Ovary (tissue), 9 donors: ENCODE results near the gene TMC2. TPM values are rescaled to one million over a fixed set of nuclear protein-coding genes. Genes with fewer than 3 reads are reported as not detected.

Source experiments
- DNase-seq, 5 donors: peaks; one replicate each; pipeline ENCODE4 v3.0.0-alpha.2; 2019 to 2020
- H3K27ac ChIP-seq, 2 donors: fragments of 200-600 bp; one replicate each; pipeline versions ENCODE4 v1.5.1 to v1.8.0; 2019 to 2022
- H3K27me3 ChIP-seq: fragments of 200-600 bp; one replicate; pipeline ENCODE4 v1.8.0; 2022
- H3K36me3 ChIP-seq: fragments of 200-600 bp; sonication (generic); one replicate; pipeline ENCODE4 v1.5.1; 2019
- H3K4me1 ChIP-seq: one replicate; pipeline ENCODE4 v1.8.1; 2013; ENCODE audit warnings: mild to moderate bottlenecking, moderate library complexity; ENCODE audit not compliant: insufficient read depth
- H3K4me3 ChIP-seq: fragments of 200-600 bp; sonication (generic); one replicate; pipeline ENCODE4 v1.5.1; 2017
- H3K9me3 ChIP-seq, 2 donors: fragments of 200-600 bp in 1 of 2; sonication (generic) in 1 of 2; one replicate each; pipeline versions ENCODE4 v1.5.1 to v1.8.1; 2013 to 2019; ENCODE audit warnings: mild to moderate bottlenecking in 1 of 2, moderate library complexity in 1 of 2
- CTCF ChIP-seq, 3 donors: fragments of 450-650 bp in 2 of 3; fragments of 200-600 bp in 1 of 3; IDR thresholded peaks; one replicate each; pipeline versions ENCODE4 v1.5.1 to v1.8.0; 2016 to 2022; ENCODE audit warnings: antibody characterized with exemption in 3 of 3, mild to moderate bottlenecking in 1 of 3
- EP300 ChIP-seq: sonication (generic); formaldehyde crosslinking; IDR thresholded peaks from one replicate; pipeline ENCODE4 v1.6.1; 2017; ENCODE audit warnings: antibody characterized with exemption
- POLR2A ChIP-seq: fragments of 450-650 bp; IDR thresholded peaks from one replicate; pipeline ENCODE4 v1.6.1; 2017; ENCODE audit warnings: antibody characterized with exemption, mild to moderate bottlenecking, moderate library complexity
- WGBS, 3 donors: extraction: QIAGEN DNeasy Blood & Tissue Kit in 1 of 3; methylation state at CpG; one replicate each; pipeline versions ENCODE4 v1.1.5 to v1.1.7; 2013 to 2017; 5-methylcytosine and 5-hydroxymethylcytosine counted together
- intact Hi-C, 4 donors: fragments of 100-400 bp; cut with DNase I; formaldehyde crosslinking; loops; one replicate each; pipeline versions ENCODE4 v1.11.0 to v1.15.1; 2022 to 2023
- polyA plus RNA-seq, 2 donors: library from polyadenylated mRNA; stranded (reverse); fragments of 200-250 nt in 1 of 2; fragments of 350-450 nt in 1 of 2; fragmentation: Illumina TruSeq in 1 of 2; extraction: RNeasy Lipid Tissue Mini Kit (QIAGEN cat#74804) in 1 of 2; gene quantifications; one replicate each; pipeline ENCODE4 v1.2.3, GENCODE V29; 2013 to 2014
- total RNA-seq, 7 donors: library from RNA; depleted of rRNA in 2 of 7; stranded (reverse); fragments of >200 nt in 2 of 7; fragmentation: NEBNext Ultra II Directional in 3 of 7; extraction: Animal tissue kit (Norgen Biotek cat#: 25700) in 3 of 7; gene quantifications; one replicate each; pipeline versions ENCODE4 v1.1.0 to v1.2.4, GENCODE V29; 2016 to 2023
- donor health status: DM: no; HTN: no; CAD: no; lungs with moderate emphysema.
- donor health status: DM: no; HTN: no; CAD: no.
- donor health status: Bipolar disorder and iron deficiency.
- donor health status: DM: yes; HTN: yes; CAD: no.
- donor health status: DM: no; HTN: no; CAD: no.
- donor health status: DM: yes; HTN: yes; CAD: no.

The TMC2 gene
- total and polyA plus RNA-seq, 9 donors = 0.07 to 0.38 (median 0.07) TPM; not detected in 4

DNA sequence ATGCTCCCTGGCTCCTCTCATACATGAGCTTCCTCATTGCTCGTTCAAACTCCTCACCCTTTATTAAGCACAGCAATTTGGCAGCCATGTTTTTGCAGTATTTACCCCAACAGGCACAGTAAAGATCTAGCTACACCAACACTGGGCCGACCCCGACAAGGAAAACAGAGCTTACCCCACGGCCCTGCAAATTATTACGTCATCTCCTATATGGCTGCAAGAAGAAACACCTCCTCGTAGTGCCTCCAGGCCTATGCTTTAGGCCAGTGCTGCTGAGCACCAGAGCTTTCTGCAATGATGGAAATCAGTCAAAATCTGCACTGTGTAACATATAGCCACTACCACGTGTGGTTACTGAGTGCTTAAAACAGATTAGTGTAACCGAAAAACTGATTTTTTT is 26.7 kb downstream of the TMC2 start:
- Histone ChIP-seq H3K4me3 (no peak overlapping the region), H3K4me1 (no peaks in the 10 kb centered on the region), H3K9me3 (no peaks in the 10 kb centered on the region), H3K27ac (no peak overlapping the region), H3K36me3 (no peaks in the 10 kb centered on the region), H3K27me3 (peaks cover 4% of the 10 kb centered on the region)
- WGBS, 3 donors = 64 to 78% (median 75%) methylated on average over 8 of the region's 8 CpGs
- intact Hi-C loops = no loop called here
- DNase-seq = no peak
- TF ChIP-seq POLR2A (no peak), EP300 (no peak), CTCF (IDR thresholded peaks at IDR 0.05) (no peak)

DNA sequence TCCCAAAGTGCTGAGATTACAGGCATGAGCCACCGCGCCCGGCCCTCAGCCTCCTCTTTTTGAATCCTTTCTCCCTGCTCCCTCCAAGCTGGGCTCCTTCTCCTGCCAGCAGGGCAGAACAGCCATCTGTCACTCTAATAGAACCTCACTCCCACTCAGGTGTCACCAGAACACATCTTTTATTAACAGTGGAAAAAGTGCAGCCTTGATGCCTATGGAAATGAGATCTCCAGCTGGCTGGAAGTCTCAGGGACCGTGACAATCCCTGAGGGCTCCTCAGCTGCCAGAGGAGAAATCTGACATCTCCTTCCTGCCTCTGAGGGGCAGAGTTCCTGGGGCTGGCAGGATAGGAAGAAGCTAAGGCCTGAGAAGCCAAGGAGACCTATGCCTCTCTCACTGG is 28.0 kb downstream of the TMC2 start:
- Histone ChIP-seq H3K27ac (no peak overlapping the region), H3K9me3 (no peaks in the 10 kb centered on the region), H3K4me3 (no peak overlapping the region), H3K4me1 (no peaks in the 10 kb centered on the region), H3K36me3 (no peaks in the 10 kb centered on the region), H3K27me3 (peaks cover 4% of the 10 kb centered on the region)
- no peak for DNase-seq
- no peak for TF ChIP-seq EP300
- intact Hi-C loops = no loop called here
- WGBS, 3 donors = 68 to 82% (median 74%) methylated on average over 4 of the region's 4 CpGs

DNA sequence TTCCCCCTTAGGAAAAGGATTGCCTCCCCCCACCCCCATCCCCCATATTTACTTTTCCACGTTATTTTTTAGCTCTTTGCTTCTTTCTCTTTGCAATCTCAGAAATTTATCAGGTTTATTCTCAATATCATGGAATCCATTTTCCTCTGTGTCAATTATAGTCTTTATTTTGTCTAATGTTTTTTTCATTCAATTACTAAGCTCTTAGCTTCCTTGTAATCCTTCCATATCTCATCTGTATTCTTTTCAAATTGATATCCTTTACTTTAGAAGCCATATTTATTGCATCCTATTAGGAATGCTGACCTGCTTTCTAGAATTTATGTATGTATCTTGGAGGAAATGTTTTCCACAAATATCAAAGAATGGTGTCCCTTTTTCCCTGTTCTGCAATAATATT is 39.3 kb downstream of the TMC2 start:
- no peaks in the 10 kb centered on the region for H3K4me1 ChIP-seq
- WGBS, 3 donors = 10 to 31% (median 10%) methylated on average over 1 of the region's 1 CpG
- DNase-seq = no peak
- no peak overlapping the region for H3K4me3 ChIP-seq
- no peaks in the 10 kb centered on the region for H3K27me3 ChIP-seq
- no peak for TF ChIP-seq POLR2A
- no peak for TF ChIP-seq EP300
- no peak for TF ChIP-seq CTCF (IDR thresholded peaks at IDR 0.05)
- H3K36me3 ChIP-seq = no peaks in the 10 kb centered on the region
- H3K27ac ChIP-seq = no peak overlapping the region
- H3K9me3 ChIP-seq = no peaks in the 10 kb centered on the region
- intact Hi-C loops = no loop called here

DNA sequence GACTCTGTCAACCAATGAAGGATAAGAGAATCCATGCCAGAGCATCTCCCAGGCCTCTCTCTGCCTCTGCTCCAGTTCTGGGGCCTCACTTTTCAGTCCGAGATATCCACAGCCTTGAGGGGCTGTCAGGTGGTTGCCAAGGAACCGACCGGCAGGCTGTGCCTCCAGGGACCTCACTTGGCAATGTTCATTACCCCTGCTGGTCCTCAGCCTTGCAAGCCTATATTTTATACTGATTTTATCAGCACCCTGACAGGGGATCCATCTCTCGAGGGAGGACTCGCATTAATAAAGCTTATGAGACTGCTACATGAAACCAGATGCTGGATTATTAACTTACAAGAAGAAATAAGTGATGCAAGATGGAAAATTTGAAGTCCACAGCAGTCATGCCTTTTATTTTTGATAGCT is 39.9 kb downstream of the TMC2 start:
- intact Hi-C loops = no loop called here
- 4 to 10% (median 9%) methylated on average over 5 of the region's 5 CpGs for WGBS, 3 donors
- Histone ChIP-seq H3K9me3 (no peaks in the 10 kb centered on the region), H3K4me3 (no peak overlapping the region), H3K4me1 (no peaks in the 10 kb centered on the region), H3K27ac (no peak overlapping the region), H3K27me3 (no peaks in the 10 kb centered on the region), H3K36me3 (no peaks in the 10 kb centered on the region)
- DNase-seq = no peak
- no peak for TF ChIP-seq EP300

- intact Hi-C loops = no loop called here
- Histone ChIP-seq H3K4me1 (no peaks in the 10 kb centered on the region), H3K4me3 (no peak overlapping the region), H3K27ac (no peak overlapping the region), H3K9me3 (no peaks in the 10 kb centered on the region), H3K36me3 (no peaks in the 10 kb centered on the region), H3K27me3 (no peaks in the 10 kb centered on the region)
- no peak for DNase-seq
- no peak for TF ChIP-seq EP300
- TF ChIP-seq POLR2A = no peak
- no peak for TF ChIP-seq CTCF (IDR thresholded peaks at IDR 0.05)
- WGBS, 3 donors = 22 to 39% (median 29%) methylated on average over 10 of the region's 10 CpGs
These were observed 42.3 kb downstream of the TMC2 start for GRCh38 chr20:2578475-2579192.
